HL-60/S4 (cell line): ENCODE measurements around the gene GRPEL1.

Source experiments
- in situ Hi-C: fragments of 300-500 bp; cut with MboI; formaldehyde crosslinking; loops from 2 replicates; pipeline ENCODE4 v1.14.3; 2022; ENCODE audit warnings: low sequenced_read_pairs

The GRPEL1 gene

DNA sequence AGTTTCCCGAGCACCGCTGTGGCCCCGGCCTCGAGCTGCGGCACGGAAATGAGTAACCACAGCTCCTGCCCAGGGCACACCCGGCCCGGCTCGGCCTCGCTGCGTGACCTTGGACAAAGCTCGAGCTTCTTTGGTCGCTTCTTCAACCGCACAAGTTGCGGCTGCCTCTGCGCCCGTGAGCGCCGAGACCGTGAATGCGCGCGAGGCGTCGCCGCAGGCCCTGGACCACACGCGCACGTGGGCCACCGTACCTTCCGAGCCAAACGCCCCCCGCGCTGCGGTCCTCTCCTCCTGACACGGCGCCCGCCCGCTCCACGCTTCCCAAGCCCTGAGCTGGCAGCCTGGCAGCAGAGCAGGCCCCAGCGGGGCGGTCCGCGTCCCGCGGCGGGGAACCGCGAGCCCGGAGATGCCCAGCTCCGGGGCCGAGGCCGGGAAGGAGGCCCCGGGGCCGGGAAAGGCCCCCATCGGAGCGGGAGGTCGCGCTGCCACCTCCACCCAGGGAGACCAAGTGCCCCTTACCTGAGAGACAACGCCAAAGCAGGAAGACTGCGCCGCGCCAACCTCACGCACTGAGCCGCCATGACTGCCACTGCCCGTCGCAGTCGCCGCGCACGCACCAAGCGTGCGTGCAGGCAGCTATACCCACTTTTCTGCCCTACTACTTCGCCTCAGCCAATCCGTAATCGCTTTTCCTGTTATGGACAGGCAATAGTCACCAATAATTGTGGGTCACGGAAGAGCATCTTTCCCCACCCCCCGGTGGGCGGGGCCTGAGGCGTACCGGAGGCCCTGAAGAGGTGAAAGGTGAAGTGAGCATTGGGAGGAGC, at the start of gene GRPEL1:
TSS of gene GRPEL1 (minus strand) at position 613 of the 827 bp plus-strand sequence. CDS start at position 581, 32 bp downstream.
- in situ Hi-C loops = loop anchor here (10.0 kb wide), 1 partner anchor 163 kb away; the partner anchor contains the start of gene TBC1D14

DNA sequence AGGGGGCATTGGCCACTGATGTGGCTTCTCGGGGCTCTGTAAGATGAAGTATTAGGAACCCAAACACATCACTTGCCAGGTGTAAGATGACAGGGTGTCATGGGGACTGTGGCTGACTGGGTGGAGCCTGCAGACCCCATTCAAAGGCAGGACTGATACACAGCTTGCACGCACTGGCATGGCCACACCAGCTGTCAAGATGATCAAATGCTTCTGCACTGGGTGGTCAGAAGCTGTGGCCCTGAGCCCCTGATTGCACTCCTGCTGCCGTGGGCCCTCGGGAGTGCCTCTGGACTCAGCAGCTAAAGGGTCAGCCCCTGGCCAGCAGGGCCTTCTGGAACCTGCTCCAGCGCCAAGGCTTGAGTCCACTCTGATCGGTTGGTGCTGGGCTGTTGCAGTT, 48.8 kb upstream of the GRPEL1 start:
- in situ Hi-C loops = loop anchor here (25.0 kb wide), 1 partner anchor 596 kb away; no protein-coding TSS in a partner anchor

DNA sequence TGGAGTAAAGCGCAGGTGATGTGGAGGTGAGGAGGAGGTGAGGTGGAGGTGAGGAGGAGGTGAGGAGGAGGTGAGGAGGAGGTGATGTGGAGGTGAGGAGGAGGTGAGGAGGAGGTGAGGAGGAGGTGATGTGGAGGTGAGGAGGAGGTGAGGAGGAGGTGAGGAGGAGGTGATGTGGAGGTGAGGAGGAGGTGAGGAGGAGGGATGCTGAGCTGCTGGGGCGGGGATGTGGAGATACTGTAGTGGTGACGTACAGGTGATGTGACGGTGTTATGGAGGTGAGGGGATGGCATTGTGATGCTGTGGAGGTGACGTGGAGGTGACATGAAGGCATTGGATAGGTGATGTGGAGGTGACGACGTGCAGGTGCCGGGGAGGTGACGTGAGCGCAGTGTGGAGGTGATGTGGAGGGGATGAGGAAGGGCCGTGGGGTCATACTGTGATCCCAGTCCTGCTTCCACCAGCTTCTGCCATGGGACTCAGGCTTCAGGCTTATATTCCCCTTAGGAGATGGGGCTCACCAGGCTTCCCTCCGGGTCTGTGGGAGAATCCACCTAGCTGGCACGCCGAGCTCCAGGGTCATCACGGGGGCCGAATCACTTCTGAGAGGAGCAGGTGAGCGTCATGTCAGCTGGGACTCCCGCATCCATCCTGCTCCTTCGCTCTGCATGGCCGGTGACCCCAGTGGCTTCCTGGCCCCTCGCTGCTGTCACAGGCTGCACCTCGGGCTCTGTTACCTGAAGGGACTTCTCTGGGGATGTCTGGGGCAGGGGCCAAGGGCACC, 47.9 kb upstream of the GRPEL1 start:
- in situ Hi-C loops = loop anchor here (25.0 kb wide), 1 partner anchor 597 kb away; no protein-coding TSS in a partner anchor

DNA sequence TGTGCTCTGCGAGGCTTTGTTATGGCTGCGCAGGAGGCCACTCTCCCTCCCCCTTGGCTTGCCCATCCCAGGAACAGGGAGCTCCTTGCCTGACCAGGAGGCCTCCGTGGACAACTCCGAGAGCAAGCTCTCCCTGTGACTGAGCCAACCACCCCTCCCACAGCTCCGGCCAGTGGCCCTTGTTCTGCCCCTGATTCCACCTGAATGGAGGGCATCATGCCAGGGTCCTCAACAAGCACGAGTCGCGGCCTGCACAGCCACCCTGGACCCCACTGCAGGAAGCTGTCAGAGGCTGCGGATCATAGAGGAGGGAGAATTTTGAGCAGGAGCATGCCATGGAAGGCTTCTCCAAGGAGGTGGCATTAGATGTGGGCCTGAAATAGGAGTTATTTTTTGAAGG, 44.8 kb upstream of the GRPEL1 start:
- in situ Hi-C loops = loop anchor here (25.0 kb wide), 1 partner anchor 600 kb away; no protein-coding TSS in a partner anchor

DNA sequence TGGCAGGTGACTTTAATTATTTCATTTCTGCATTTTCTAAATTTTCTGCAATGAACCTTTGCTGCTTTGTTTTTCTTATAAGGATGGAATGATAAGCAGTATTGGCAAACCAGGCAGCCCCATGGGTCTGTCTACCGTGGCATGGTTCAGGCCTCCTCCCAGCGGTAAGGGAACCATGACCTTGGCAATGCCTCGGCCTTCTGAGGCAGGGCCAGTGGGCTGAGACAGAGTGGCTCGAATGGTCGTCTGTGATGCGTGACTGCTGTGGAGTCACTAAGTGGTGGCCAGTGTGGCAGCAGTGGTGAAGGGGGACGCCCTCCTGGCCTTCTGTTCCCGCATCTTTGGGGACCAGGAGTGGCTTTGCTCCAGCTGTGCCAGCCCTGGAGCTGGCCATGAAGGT, 43.6 kb upstream of the GRPEL1 start:
- in situ Hi-C loops = loop anchor here (25.0 kb wide), 1 partner anchor 601 kb away; no protein-coding TSS in a partner anchor

DNA sequence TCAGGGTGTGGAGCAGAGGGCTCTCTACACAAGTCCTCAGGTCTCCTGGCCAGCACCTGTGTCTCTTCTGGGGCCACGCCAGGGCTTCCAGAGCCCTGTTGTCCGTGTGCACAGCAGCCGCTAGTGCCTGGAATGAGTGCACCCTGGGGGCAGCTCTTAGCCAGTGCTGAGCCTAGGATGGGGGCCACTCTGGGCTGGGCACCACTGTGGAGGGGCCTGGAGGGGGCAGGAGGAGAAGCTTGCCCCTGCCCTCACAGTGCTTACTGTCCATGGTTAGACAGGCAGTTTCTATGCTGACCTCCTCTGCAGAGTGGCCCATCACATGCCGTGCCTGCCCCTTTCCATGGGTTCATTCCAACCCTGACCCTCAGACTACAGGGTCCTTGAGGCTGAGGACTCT, 42.7 kb upstream of the GRPEL1 start:
- in situ Hi-C loops = loop anchor here (25.0 kb wide), 1 partner anchor 602 kb away; no protein-coding TSS in a partner anchor

DNA sequence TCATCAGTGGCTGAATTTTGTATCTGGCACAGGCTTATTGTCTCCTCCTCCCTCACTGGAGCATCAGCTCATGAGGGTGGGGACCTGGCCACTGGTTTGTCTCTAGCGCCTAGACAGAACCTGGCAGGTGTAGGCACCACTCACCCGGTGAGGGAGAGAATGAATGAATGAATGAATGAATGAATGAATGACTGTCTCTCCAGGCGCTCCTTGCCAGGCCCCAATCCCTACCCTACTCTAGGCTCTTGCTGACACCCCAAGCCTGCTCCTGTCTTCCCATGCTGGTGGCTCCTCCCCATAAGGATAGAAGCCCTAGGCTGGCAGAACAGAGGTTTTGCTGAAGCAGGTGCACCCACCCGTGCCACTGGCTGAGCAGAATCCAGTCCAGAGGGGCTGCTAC, 41.3 kb upstream of the GRPEL1 start:
- in situ Hi-C loops = loop anchor here (25.0 kb wide), 1 partner anchor 603 kb away; no protein-coding TSS in a partner anchor

DNA sequence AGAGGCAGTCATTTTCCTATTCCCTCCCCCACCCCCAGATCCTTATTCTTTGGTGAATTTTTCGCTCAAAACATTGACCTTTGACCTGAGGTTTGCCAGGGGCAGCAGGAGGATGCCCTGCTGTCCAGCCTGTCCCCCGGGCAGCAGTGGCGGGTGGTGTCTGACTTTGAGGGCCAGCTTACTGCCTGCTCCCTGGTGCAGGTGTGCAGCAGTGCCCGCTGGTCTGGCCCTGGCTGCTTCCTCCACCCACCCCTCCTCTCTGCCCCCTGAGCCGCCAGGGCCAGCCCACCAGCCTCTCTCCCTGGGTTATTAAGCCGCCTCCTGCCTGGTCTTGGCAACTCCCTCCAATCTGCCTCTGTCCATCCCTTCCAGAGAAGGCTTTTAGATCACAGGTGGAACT, 40.8 kb upstream of the GRPEL1 start:
- in situ Hi-C loops = loop anchor here (25.0 kb wide), 1 partner anchor 604 kb away; no protein-coding TSS in a partner anchor

DNA sequence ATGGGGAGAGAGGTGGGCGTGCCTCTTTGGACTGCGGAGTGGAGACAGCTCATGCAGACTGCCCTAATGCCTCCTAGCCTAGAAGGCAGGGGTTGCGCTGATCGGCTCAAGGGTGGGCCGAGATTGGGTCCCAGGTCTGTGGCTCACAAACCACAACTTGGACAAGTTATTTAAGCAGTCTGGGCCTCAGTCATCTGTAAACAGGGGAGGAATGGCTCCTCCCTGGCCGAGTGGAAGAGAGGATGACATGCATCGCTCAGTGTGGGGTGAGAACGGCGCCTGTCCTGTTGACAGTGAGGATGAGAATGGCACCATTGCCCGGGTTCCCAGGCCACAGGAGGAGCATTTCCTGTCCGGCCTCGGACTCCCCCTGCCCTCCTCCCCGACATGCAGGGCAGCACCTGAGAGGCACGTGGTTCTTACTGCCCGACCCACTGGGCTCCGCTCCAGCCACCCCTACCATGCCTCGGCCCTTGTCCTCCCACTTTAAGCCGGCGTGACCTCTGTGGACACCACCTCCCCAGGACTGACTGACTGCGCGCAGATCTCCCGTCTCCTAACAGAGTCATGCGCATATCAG, 40.3 kb upstream of the GRPEL1 start:
- in situ Hi-C loops = loop anchor here (25.0 kb wide), 1 partner anchor 604 kb away; no protein-coding TSS in a partner anchor

DNA sequence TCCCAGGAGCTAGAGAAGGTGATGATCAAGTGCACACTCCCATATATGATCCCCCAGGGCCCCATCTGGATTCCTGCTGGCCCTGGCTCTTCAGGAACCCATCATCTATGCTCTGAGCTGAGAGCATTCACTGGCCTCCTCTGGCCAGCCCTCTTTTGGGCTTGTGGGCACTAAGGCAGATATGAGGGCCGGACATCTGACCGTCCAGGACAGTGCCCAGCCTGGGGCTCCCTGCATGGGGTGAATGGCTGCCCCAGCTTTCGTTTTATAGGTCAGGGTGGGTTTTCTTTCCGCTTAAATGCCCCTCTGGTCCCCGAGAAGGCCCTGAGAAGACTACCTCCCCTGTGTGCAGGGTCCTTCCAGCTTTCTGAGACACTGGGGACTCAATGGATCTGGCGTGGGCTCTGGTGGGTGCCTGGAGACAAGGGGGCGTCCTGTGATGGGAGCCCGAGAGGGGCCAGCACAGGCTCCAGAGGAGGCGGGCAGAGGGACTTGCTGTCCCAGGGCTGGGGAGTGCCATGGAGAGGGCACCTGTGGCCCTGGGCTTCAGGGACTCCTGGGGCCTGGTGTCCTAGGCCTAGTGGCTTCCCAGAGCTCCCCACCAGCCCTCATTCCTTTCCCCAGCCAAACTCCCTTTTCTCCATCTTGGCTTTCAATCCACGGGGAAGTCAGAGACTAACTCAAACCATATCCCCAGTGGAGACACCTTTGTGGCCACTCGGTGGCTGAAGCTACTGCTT, 39.5 kb upstream of the GRPEL1 start:
- in situ Hi-C loops = loop anchor here (25.0 kb wide), 1 partner anchor 605 kb away; no protein-coding TSS in a partner anchor

DNA sequence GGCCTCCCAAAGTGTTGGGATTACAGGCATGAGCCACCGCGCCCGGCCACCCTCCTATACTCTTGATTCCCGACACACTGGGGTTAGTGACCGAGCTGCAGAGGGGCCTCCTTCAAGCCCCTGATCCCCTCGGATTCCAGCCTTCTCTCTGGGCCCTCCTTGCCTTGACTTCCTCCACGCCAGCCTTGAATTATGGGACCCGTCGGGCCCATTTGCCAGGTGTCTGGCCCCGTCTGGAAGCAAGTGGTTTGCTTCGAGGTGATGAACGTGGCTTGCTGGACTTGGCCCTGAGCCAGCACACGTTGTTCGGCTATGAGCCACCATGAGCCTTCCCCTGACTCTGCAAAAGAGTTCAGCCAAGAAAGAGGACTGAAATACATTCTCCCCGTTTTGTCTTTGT, 37.4 kb upstream of the GRPEL1 start:
- in situ Hi-C loops = loop anchor here (25.0 kb wide), 1 partner anchor 607 kb away; no protein-coding TSS in a partner anchor

DNA sequence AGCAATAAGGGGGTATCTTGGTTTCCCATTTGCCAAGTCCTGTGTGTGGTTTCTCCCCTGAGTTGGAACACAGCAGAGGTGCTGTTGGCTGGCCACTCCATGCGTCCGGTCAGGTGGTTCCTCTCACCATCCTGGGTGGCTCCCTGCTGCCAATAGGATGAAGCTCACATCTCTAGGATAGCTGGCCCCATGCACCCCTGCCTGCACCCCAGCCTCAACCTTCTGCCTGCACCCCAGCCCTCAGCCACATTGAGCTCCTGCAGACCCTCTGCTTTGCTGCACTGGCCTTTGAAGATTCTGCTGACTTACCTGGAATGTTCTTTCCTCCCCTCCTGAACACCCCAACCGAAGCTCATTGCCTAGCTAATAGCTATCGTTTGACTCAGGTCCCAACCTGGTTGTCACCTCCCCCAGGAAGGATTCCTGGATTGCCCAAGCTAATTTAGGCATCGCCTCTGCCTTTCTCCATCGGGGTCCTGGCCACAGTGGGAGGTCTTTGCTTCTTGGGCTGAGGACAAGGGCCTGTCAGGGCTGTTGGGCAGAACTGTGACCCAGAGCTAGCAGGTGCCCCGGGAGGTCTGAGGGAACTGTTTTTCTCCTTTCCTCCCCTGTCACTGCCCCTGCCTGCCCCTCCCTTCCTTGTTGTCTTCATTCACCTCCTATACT, 36.6 kb upstream of the GRPEL1 start:
- in situ Hi-C loops = loop anchor here (25.0 kb wide), 1 partner anchor 608 kb away; no protein-coding TSS in a partner anchor

DNA sequence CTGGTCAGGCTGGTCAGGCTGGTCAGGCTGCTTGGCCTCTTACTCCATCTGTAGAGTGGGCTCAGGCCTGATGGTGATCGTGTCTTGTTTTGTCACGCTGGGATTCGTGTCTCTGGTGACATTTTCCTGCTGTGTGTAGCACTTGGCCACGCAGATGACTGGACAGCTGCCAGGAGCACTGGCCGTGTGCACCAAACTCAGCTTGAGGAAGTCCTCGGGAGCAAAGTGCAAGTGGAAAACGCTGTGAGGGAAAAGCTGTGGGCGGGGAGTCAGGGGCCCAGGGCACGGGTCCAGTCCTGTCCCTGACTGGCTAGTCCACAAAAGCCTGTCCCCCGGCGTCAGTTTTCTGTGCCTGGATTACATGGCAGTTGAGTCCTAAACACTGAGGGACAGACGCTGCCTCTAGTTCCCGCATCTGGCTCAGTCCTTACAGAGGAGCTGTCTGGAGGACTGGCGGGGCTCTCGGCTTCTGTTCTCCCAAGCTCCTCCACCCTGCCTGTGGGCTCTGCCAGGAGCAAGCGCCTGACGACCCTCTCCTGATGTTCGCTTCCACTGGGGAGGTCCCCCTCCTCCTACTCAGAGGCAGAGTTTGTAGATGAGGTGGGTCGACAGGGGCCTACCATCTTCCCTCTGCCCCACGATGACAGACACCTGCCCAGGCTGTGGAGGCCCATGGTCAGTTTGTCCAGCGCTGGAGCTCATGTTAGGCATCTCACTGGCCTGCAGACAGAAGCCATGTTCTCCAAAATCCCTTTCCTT, 35.9 kb upstream of the GRPEL1 start:
- in situ Hi-C loops = loop anchor here (25.0 kb wide), 1 partner anchor 609 kb away; no protein-coding TSS in a partner anchor

DNA sequence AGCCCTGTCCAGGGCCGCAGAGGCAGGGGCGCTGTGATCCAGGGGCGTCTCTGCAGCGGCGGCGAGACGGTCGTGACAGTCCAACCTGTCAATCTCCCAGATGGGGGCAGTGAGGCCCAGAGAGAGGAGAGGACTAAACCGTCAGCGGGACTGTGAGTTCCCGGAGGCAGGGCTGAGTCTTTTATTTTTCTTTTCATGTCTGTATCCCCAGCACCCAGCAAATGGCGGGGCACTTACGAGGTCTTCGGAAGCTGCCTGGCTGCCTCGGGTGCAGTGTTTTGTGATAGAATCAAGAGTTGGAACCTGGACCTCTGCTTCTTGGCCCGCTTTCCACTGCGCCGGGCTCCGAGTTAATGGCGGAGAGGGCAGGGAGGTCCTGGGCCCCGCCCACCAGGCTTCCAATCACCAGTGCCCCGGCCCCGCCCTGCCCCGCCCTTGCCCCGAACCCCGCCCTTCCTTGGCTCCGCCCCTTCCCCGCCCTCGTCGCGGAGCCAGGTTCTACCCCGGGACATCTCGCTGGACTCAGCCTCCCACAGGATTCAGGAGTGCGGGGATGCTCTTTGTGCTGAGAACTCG, 35.3 kb upstream of the GRPEL1 start:
- in situ Hi-C loops = loop anchor here (25.0 kb wide), 1 partner anchor 609 kb away; no protein-coding TSS in a partner anchor

DNA sequence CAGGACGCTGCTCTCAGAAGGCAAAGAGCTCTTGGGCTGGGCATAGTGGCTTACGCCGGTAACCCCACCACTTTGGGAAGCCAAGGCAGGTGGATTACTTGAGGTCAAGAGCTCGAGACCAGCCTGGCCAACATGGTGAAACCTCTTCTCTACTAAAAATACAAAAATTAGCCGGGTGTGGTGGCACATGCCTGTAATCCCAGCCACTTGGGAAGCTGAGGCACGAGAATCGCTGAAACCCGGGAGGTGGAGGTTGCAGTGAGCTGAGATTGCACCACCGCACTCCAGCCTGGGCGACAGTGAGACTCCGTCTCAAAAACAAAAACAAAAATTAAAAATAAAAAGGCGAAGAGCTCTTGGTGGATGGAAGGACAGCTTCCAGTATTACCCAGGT, 34.6 kb upstream of the GRPEL1 start:
- in situ Hi-C loops = loop anchor here (25.0 kb wide), 1 partner anchor 610 kb away; no protein-coding TSS in a partner anchor

DNA sequence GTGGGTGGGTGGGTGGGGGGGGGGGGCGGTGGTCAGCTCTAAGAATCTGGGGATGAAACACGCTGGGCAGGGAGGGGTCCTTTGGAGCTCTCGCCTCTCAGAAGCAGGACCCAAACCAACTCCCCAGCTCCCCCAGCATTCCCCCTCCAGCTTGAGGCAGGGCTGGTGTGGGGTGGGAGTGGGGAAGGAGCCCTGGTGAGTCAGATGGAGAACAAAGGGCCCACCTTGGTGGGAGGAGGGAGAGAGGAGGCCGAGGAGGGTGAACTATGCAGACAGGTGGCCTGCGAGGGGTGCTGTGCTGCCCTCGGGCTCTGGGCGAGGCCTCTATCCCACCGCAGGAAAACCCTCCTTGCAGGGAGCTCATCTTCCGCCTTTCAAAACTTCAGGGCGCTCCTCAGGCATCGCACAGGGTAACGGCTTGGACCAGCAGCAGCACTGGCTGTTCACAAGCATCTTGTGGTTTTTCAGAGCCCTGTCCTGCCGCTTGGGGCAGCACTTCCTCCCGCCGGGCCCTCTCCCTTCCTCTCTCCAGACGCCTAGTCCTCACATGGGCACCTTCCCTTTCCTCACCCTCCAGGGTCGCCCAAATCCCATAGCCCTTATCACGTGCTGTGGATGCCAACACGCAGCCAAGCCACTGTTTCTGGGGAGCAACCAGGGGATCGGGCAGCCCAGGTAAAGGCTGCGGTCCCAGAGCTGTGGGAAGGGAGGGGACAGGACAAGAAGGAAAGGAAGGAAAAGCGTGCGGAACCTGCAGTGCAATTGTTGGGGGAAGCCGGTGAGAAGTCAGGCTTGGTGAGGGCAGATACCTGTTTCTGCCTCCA, 34.0 kb upstream of the GRPEL1 start:
- in situ Hi-C loops = loop anchor here (25.0 kb wide), 1 partner anchor 610 kb away; no protein-coding TSS in a partner anchor

DNA sequence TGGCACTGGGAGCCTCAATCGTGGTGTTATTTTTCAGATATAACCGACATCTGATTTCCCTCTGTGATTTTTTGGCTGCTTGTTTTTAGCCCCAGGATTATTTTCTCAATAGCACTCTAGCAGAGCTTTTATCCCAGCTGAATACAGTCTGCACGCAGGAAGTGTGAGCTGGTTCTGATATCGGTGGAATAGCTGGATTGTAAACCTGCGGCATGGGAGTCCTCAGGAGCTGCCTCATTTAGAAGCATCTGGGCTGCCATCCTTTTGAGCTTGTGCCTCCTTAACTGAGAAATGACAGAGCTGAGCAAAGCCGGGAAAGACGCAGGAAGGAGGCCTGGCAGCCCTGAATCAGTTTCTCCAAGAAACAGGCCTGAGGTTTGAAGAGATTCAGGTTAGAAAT, 28.4 kb upstream of the GRPEL1 start:
- in situ Hi-C loops = loop anchor here (25.0 kb wide), 1 partner anchor 759 kb away; no protein-coding TSS in a partner anchor
